Subcutaneous abdominal adipose tissue (tissue), 5 donors: ENCODE results near the gene NUCKS1.

Experiments used
- H3K27ac ChIP-seq: one replicate; pipeline ENCODE4 v1.7.0; 2013; ENCODE audit warnings: low read depth, mild to moderate bottlenecking, inconsistent platforms, low read length, moderate library complexity
- H3K27me3 ChIP-seq, 5 donors: one replicate each; pipeline ENCODE4 v1.7.0; 2013; ENCODE audit warnings: low read length in 5 of 5, inconsistent platforms in 1 of 5; ENCODE audit not compliant: control insufficient read depth in 5 of 5, insufficient read depth in 4 of 5
- H3K36me3 ChIP-seq, 5 donors: one replicate each; pipeline ENCODE4 v1.7.0; 2013; ENCODE audit warnings: low read length in 5 of 5; ENCODE audit not compliant: control insufficient read depth in 5 of 5, insufficient read depth in 5 of 5
- H3K4me1 ChIP-seq, 5 donors: one replicate each; pipeline ENCODE4 v1.7.0; 2013; ENCODE audit warnings: low read length in 5 of 5, mild to moderate bottlenecking in 3 of 5, moderate library complexity in 1 of 5; ENCODE audit not compliant: control insufficient read depth in 5 of 5, insufficient read depth in 5 of 5
- H3K4me3 ChIP-seq, 5 donors: one replicate each; pipeline ENCODE4 v1.7.0; 2013; ENCODE audit warnings: low read length in 5 of 5, low read depth in 1 of 5
- H3K9ac ChIP-seq, 5 donors: one replicate each; pipeline ENCODE4 v1.7.0; 2013; ENCODE audit warnings: low read length in 5 of 5, mild to moderate bottlenecking in 4 of 5, moderate library complexity in 3 of 5
- H3K9me3 ChIP-seq, 5 donors: one replicate each; pipeline ENCODE4 v1.7.0; 2013; ENCODE audit warnings: low read length in 5 of 5; ENCODE audit not compliant: control insufficient read depth in 5 of 5
- donor health status: healthy.
- donor health status: healthy.
- donor health status: healthy.
- donor health status: healthy.
- donor health status: healthy.

NUCKS1 gene, protein sequence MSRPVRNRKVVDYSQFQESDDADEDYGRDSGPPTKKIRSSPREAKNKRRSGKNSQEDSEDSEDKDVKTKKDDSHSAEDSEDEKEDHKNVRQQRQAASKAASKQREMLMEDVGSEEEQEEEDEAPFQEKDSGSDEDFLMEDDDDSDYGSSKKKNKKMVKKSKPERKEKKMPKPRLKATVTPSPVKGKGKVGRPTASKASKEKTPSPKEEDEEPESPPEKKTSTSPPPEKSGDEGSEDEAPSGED

GRCh38 chr1:205750138-205751035 is at the start of gene NUCKS1:
Gene NUCKS1, minus strand, starts transcription at chr1:205750182. Its CDS starts 209 bp downstream, at chr1:205749973.
- Histone ChIP-seq H3K4me3 (peak within 1 kb of the TSS; percentile 67 to 97 (median 91)), H3K27me3 (no peaks in the 10 kb centered on the region), H3K27ac (peak within 1 kb of the TSS; percentile 87), H3K4me1 (peaks cover 3 to 31% (median 30%) of the 10 kb centered on the region in 5 donors), H3K9me3 (no peaks in the 10 kb centered on the region), H3K9ac (peak within 1 kb of the TSS; percentile 83 to 97 (median 92)), H3K36me3 (no peaks in the 10 kb centered on the region)

GRCh38 chr1:205798577-205798976 is 48.6 kb upstream of the NUCKS1 start:
- Histone ChIP-seq H3K4me3 (no peak overlapping the region), H3K36me3 (peaks cover 14 to 71% (median 69%) of the 10 kb centered on the region in 5 donors), H3K9me3 (no peaks in the 10 kb centered on the region), H3K27ac (no peak overlapping the region), H3K27me3 (no peaks in the 10 kb centered on the region), H3K4me1 (no peaks in the 10 kb centered on the region), H3K9ac (no peak overlapping the region)

- Histone ChIP-seq H3K9me3 (no peaks in the 10 kb centered on the region), H3K4me1 (no peaks in the 10 kb centered on the region), H3K9ac (no peak overlapping the region), H3K36me3 (peaks cover 16 to 85% (median 76%) of the 10 kb centered on the region in 5 donors), H3K27ac (no peak overlapping the region), H3K27me3 (no peaks in the 10 kb centered on the region), H3K4me3 (no peak overlapping the region)
These were observed 47.2 kb upstream of the NUCKS1 start for GRCh38 chr1:205797168-205797567.

GRCh38 chr1:205794011-205794730 is 44.2 kb upstream of the NUCKS1 start:
- Histone ChIP-seq H3K4me1 (no peaks in the 10 kb centered on the region), H3K36me3 (peaks cover 19 to 90% (median 74%) of the 10 kb centered on the region in 5 donors), H3K4me3 (no peak overlapping the region)

GRCh38 chr1:205792961-205793673 is 43.1 kb upstream of the NUCKS1 start:
- Histone ChIP-seq H3K27ac (no peak overlapping the region), H3K9me3 (no peaks in the 10 kb centered on the region), H3K4me1 (no peaks in the 10 kb centered on the region), H3K4me3 (no peak overlapping the region), H3K36me3 (peaks cover 19 to 80% (median 63%) of the 10 kb centered on the region in 5 donors), H3K27me3 (no peaks in the 10 kb centered on the region), H3K9ac (no peak overlapping the region)

More at GRCh38 chr1:205794011-205794730, 44.2 kb upstream of the NUCKS1 start:
- H3K27me3 ChIP-seq: no peaks in the 10 kb centered on the region
- H3K27ac ChIP-seq: no peak overlapping the region
- H3K9me3 ChIP-seq: no peaks in the 10 kb centered on the region
- peak overlapping the region in 1 of 5 donors; percentile 7 for H3K9ac ChIP-seq

DNA sequence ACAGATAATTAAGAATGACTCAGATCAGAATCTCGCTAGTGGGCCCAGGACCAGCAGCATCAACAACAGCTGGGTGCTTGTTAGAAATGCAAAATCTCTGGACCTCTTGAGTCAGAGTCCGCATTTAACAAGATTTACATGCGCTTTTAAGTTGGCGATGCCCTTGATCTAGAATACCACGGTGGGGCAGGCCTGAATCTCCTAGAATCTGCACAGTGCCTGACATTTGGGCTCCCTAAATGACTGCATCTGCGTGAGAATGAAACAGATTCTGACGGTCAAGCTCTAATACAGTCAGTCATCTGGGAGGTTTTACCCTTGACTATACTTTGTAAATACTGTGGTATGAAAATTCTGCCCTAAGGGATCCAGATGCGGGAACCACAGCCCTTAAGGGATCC is 42.5 kb upstream of the NUCKS1 start:
- Histone ChIP-seq H3K4me1 (no peaks in the 10 kb centered on the region), H3K9me3 (no peaks in the 10 kb centered on the region), H3K36me3 (peaks cover 18 to 73% (median 57%) of the 10 kb centered on the region in 5 donors), H3K4me3 (no peak overlapping the region), H3K27ac (no peak overlapping the region), H3K9ac (no peak overlapping the region), H3K27me3 (no peaks in the 10 kb centered on the region)

GRCh38 chr1:205791568-205792180 is 41.7 kb upstream of the NUCKS1 start:
- H3K9me3 ChIP-seq: no peaks in the 10 kb centered on the region
- no peak overlapping the region for H3K4me3 ChIP-seq
- no peak overlapping the region for H3K27ac ChIP-seq
- H3K4me1 ChIP-seq: no peaks in the 10 kb centered on the region
- H3K27me3 ChIP-seq: no peaks in the 10 kb centered on the region
- no peak overlapping the region for H3K9ac ChIP-seq
- H3K36me3 ChIP-seq: peaks cover 17 to 65% (median 49%) of the 10 kb centered on the region in 5 donors

- H3K27ac ChIP-seq: no peak overlapping the region
- H3K36me3 ChIP-seq: peaks cover 3 to 25% (median 15%) of the 10 kb centered on the region in 5 donors
- no peak overlapping the region for H3K4me3 ChIP-seq
- peaks cover 0 to 14% (median 4%) of the 10 kb centered on the region in 5 donors for H3K4me1 ChIP-seq
- H3K9ac ChIP-seq: no peak overlapping the region
- no peaks in the 10 kb centered on the region for H3K9me3 ChIP-seq
- no peaks in the 10 kb centered on the region for H3K27me3 ChIP-seq
These were observed 37.4 kb upstream of the NUCKS1 start for GRCh38 chr1:205787287-205787916.

GRCh38 chr1:205786601-205787000 is 36.6 kb upstream of the NUCKS1 start:
- no peaks in the 10 kb centered on the region for H3K9me3 ChIP-seq
- H3K9ac ChIP-seq: no peak overlapping the region

More at GRCh38 chr1:205786601-205787000, 36.6 kb upstream of the NUCKS1 start:
- peaks cover 3 to 18% (median 15%) of the 10 kb centered on the region in 5 donors for H3K36me3 ChIP-seq
- H3K27ac ChIP-seq: no peak overlapping the region
- no peaks in the 10 kb centered on the region for H3K27me3 ChIP-seq
- no peak overlapping the region for H3K4me3 ChIP-seq
- H3K4me1 ChIP-seq: peaks cover 0 to 14% (median 4%) of the 10 kb centered on the region in 5 donors
